Thyroid gland (tissue), 4 donors: ENCODE results near the gene TSPO. TPM values are rescaled to one million over a fixed set of nuclear protein-coding genes. Genes with fewer than 3 reads are reported as not detected.
"Not testable (repeated sequence)": the region's sequence is repeated elsewhere in the genome, so short reads cannot be mapped to it uniquely, and the experiment has no call there.

Experiments
- DNase-seq, 2 donors: peaks; one replicate each; pipeline ENCODE4 v3.0.0-alpha.2; 2019
- H3K27ac ChIP-seq, 3 donors: fragments of 200-600 bp; sonication (generic); 1 replicate in 2 of 3; 2 replicates in 1 of 3; pipeline ENCODE4 v1.5.1; 2016 to 2019; ENCODE audit warnings: mild to moderate bottlenecking in 1 of 3, moderate library complexity in 1 of 3
- H3K27me3 ChIP-seq: fragments of 200-600 bp; sonication (generic); one replicate; pipeline ENCODE4 v1.5.1; 2019
- H3K36me3 ChIP-seq, 2 donors: fragments of 200-600 bp; sonication (generic); one replicate each; pipeline ENCODE4 v1.5.1; 2016 to 2019
- H3K4me1 ChIP-seq, 2 donors: fragments of 200-600 bp; sonication (generic); one replicate each; pipeline ENCODE4 v1.5.1; 2017 to 2019
- H3K4me3 ChIP-seq, 3 donors: fragments of 200-600 bp; sonication (generic); replicated peaks in 1 of 3; 1 replicate in 2 of 3; 2 replicates in 1 of 3; pipeline ENCODE4 v1.5.1; 2016; ENCODE audit warnings: mild to moderate bottlenecking in 1 of 3
- H3K9me3 ChIP-seq: fragments of 200-600 bp; sonication (generic); one replicate; pipeline ENCODE4 v1.5.1; 2017
- POLR2A ChIP-seq, 2 donors: fragments of 450-650 bp; IDR thresholded peaks; one replicate each; pipeline ENCODE4 v1.6.1; 2017; ENCODE audit warnings: antibody characterized with exemption in 2 of 2, mild to moderate bottlenecking in 2 of 2, moderate library complexity in 1 of 2
- WGBS, 2 donors: methylation state at CpG; one replicate each; pipeline ENCODE4 v1.1.5; 2017; 5-methylcytosine and 5-hydroxymethylcytosine counted together
- intact Hi-C: fragments of 100-400 bp; cut with DNase I; formaldehyde crosslinking; loops from one replicate; pipeline ENCODE4 v1.15.1; 2023
- total RNA-seq, 4 donors: library from RNA; depleted of rRNA; stranded (reverse); fragments of >200 nt; gene quantifications; one replicate each; pipeline ENCODE4 v1.2.3, GENCODE V29; 2016
- TF ChIP-seq, protein P1 (sequence below), 6 experiments: fragments of 200-600 bp in 3 of 6; fragments of 450-650 bp in 3 of 6; sonication (generic) in 3 of 6; IDR thresholded peaks; one replicate each; pipeline ENCODE4 v1.5.1; 2016 to 2019; ENCODE audit warnings: antibody characterized with exemption in 6 of 6, mild to moderate bottlenecking in 2 of 6, inconsistent platforms in 1 of 6, moderate library complexity in 1 of 6

TSPO gene
- total RNA-seq = 100 to 1,000 TPM in 3 of 4 donors, 10 to 100 TPM in 1; 87.4 to 234 (median 170) TPM

DNA sequence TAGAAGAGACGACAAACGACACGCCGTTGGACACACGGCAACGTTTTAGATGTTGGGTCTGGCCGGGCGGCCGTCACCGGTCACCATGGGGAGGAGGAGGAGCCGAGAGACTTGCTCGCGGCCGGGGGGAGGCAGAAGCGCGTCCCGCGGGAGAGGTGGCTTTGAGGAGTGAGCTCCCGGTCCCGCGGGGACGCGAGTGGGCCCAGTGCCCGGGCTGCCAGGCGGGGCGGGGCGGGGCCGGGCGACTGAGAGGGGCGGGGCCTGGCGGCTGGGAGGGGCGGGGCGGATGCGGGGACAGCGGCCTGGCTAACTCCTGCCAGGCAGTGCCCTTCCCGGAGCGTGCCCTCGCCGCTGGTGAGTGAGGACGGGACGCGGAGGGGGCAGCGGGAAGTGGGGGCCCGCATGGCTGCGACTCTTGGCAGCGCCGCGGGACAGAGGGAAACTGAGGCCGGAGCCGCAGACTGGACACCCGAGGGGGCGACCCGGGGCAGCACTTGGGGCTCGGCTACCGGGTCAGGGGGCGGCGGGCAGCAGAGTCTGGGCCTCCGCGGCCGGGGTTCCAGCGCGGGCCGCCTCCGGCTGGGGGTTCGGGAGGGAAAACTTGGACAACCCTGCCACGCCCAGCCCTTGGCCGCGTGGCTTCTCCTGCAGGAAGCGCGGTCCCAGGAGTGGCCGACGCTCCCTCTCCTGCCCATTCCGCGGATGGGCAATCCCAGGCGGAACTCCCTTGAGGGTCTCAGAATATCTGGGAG lies at the start of gene TSPO:
TSPO (plus strand) TSS at position 309 of the 752 bp plus-strand sequence. CDS start 7,680 bp downstream, outside the sequence.
- WGBS, 2 donors = 1 to 3% methylated on average over 16 to 20 of the region's 75 CpGs
- intact Hi-C loops = no loop called here
- no peaks in the 10 kb centered on the region for H3K9me3 ChIP-seq
- peak within 1 kb of the TSS; percentile 39 to 80 (median 63) for H3K4me3 ChIP-seq
- peak in 1 of 2 donors; percentile 66 for TF ChIP-seq POLR2A (IDR thresholded peaks at IDR 0.05)
- TF ChIP-seq, protein P1, sequence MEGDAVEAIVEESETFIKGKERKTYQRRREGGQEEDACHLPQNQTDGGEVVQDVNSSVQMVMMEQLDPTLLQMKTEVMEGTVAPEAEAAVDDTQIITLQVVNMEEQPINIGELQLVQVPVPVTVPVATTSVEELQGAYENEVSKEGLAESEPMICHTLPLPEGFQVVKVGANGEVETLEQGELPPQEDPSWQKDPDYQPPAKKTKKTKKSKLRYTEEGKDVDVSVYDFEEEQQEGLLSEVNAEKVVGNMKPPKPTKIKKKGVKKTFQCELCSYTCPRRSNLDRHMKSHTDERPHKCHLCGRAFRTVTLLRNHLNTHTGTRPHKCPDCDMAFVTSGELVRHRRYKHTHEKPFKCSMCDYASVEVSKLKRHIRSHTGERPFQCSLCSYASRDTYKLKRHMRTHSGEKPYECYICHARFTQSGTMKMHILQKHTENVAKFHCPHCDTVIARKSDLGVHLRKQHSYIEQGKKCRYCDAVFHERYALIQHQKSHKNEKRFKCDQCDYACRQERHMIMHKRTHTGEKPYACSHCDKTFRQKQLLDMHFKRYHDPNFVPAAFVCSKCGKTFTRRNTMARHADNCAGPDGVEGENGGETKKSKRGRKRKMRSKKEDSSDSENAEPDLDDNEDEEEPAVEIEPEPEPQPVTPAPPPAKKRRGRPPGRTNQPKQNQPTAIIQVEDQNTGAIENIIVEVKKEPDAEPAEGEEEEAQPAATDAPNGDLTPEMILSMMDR (IDR thresholded peaks at IDR 0.05) = no peak
- peak within 1 kb of the TSS; percentile 67 to 74 (median 74) for H3K27ac ChIP-seq
- peak; percentile 73 to 75 for DNase-seq
- H3K36me3 ChIP-seq = no peaks in the 10 kb centered on the region
- H3K27me3 ChIP-seq = no peaks in the 10 kb centered on the region
- H3K4me1 ChIP-seq = peaks cover 16 to 21% of the 10 kb centered on the region in 2 donors

- peak overlapping the region; percentile 42 to 83 (median 73) for H3K27ac ChIP-seq
- H3K36me3 ChIP-seq, intact Hi-C loops, H3K4me3 ChIP-seq, H3K9me3 ChIP-seq, H3K27me3 ChIP-seq: not testable (repeated sequence)
- peak in 1 of 2 donors; percentile 16 for TF ChIP-seq POLR2A (IDR thresholded peaks at IDR 0.05)
- peaks cover 11 to 19% of the 10 kb centered on the region in 2 donors for H3K4me1 ChIP-seq
- WGBS, 2 donors = 42 to 44% methylated on average over 14 to 15 of the region's 15 CpGs
- DNase-seq = peak; percentile 88 to 90
Measured at GRCh38 chr22:43104056-43104625, 47.2 kb upstream of the TSPO start.

- H3K27me3 ChIP-seq, H3K36me3 ChIP-seq, intact Hi-C loops, DNase-seq, H3K4me3 ChIP-seq, H3K9me3 ChIP-seq: not testable (repeated sequence)
- H3K27ac ChIP-seq = peak overlapping the region; percentile 31 to 83 (median 73)
- WGBS, 2 donors = 98 to 99% methylated on average over 3 of the region's 3 CpGs
- H3K4me1 ChIP-seq = peaks cover 12 to 22% of the 10 kb centered on the region in 2 donors
Measured at GRCh38 chr22:43104950-43105349, 46.4 kb upstream of the TSPO start.

DNA sequence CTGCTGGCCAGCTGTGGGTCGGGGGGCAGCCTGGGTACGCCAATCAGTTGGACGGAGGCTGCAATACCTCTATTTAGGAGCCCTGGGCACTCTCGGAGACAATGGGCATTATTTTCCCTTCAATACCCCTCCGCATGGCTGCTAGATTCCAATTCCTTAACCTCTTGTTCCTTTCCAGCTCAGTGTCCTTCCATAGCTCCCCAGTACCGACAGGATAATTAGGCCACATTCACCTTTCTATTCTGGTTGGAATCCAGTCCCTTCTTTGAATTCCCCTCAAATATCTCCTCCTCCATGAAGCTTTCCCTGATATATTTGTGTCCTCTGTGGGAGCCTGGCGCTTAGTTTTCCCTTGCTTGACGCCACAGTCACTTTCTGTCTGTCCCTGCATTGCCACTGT lies 45.1 kb upstream of the TSPO start:
- H3K27me3 ChIP-seq = no peaks in the 10 kb centered on the region
- H3K27ac ChIP-seq = no peak overlapping the region
- DNase-seq = no peak
- H3K36me3 ChIP-seq = no peaks in the 10 kb centered on the region
- no peaks in the 10 kb centered on the region for H3K9me3 ChIP-seq
- intact Hi-C loops = no loop called here
- 91 to 94% methylated on average over 8 of the region's 8 CpGs for WGBS, 2 donors
- peaks cover 18 to 34% of the 10 kb centered on the region in 2 donors for H3K4me1 ChIP-seq
- no peak for TF ChIP-seq POLR2A (IDR thresholded peaks at IDR 0.05)
- TF ChIP-seq, protein P1 (IDR thresholded peaks at IDR 0.05) = no peak
- no peak overlapping the region for H3K4me3 ChIP-seq

GRCh38 chr22:43109511-43109910 lies 41.8 kb upstream of the TSPO start:
- TF ChIP-seq POLR2A (IDR thresholded peaks at IDR 0.05) = no peak
- TF ChIP-seq, protein P1 (IDR thresholded peaks at IDR 0.05) = no peak
- Histone ChIP-seq H3K9me3 (no peaks in the 10 kb centered on the region), H3K27ac (no peak overlapping the region), H3K4me1 (peaks cover 13 to 25% of the 10 kb centered on the region in 2 donors), H3K4me3 (no peak overlapping the region), H3K36me3 (no peaks in the 10 kb centered on the region), H3K27me3 (no peaks in the 10 kb centered on the region)
- intact Hi-C loops = no loop called here
- DNase-seq = no peak
- 48 to 54% methylated on average over 5 of the region's 5 CpGs for WGBS, 2 donors

- 5 to 10% methylated on average over 19 to 20 of the region's 32 CpGs for WGBS, 2 donors
- Histone ChIP-seq H3K9me3 (no peaks in the 10 kb centered on the region), H3K4me3 (peak overlapping the region in 2 of 3 donors; percentile 52 to 55), H3K27me3 (no peaks in the 10 kb centered on the region), H3K36me3 (no peaks in the 10 kb centered on the region), H3K4me1 (peaks cover 13 to 22% of the 10 kb centered on the region in 2 donors), H3K27ac (no peak overlapping the region)
- DNase-seq = no peak
- intact Hi-C loops = no loop called here
- no peak for TF ChIP-seq POLR2A (IDR thresholded peaks at IDR 0.05)
- TF ChIP-seq, protein P1 (IDR thresholded peaks at IDR 0.05) = no peak
Measured at GRCh38 chr22:43109921-43110443, 41.4 kb upstream of the TSPO start.
